KMS-11 (cell line): ENCODE measurements around the gene ARL4D.
"Not testable (repeated sequence)": the region's sequence is repeated elsewhere in the genome, so short reads cannot be mapped to it uniquely, and the experiment has no call there.

Experiments used
- H2AFZ ChIP-seq: fragments of 200-600 bp; sonication (generic); 2 replicates; pipeline ENCODE4 v1.6.1; 2016; ENCODE audit warnings: antibody characterized with exemption, mixed run types, low read depth
- H3K27ac ChIP-seq: fragments of 200-600 bp; sonication (generic); 2 replicates; pipeline ENCODE4 v1.6.1; 2016; ENCODE audit warnings: mild to moderate bottlenecking, mixed run types
- H3K27me3 ChIP-seq: fragments of 200-600 bp; sonication (generic); 2 replicates; pipeline ENCODE4 v1.6.1; 2017; ENCODE audit warnings: mild to moderate bottlenecking, low read depth, mixed run types, moderate library complexity; ENCODE audit not compliant: insufficient read depth
- H3K36me3 ChIP-seq: fragments of 200-600 bp; sonication (generic); 2 replicates; pipeline ENCODE4 v1.6.1; 2017; ENCODE audit warnings: mild to moderate bottlenecking, mixed run types; ENCODE audit not compliant: insufficient read depth
- H3K4me1 ChIP-seq: fragments of 200-600 bp; sonication (generic); 2 replicates; pipeline ENCODE4 v1.6.1; 2016; ENCODE audit warnings: mild to moderate bottlenecking, low read depth, mixed run types; ENCODE audit not compliant: poor library complexity, severe bottlenecking
- H3K4me2 ChIP-seq: fragments of 200-600 bp; sonication (generic); 2 replicates; pipeline ENCODE4 v1.7.0; 2016; ENCODE audit warnings: mild to moderate bottlenecking, mixed run types
- H3K4me3 ChIP-seq: fragments of 200-600 bp; sonication (generic); IDR thresholded peaks from 2 replicates; pipeline ENCODE4 v1.6.1; 2017; ENCODE audit warnings: low read depth, low read length, mixed read lengths; ENCODE audit not compliant: insufficient read depth
- H3K79me2 ChIP-seq: fragments of 200-600 bp; sonication (generic); 2 replicates; pipeline ENCODE4 v1.6.1; 2016; ENCODE audit warnings: low read depth, mixed run types; ENCODE audit not compliant: insufficient read depth
- H3K9ac ChIP-seq: fragments of 200-600 bp; sonication (generic); 2 replicates; pipeline ENCODE4 v1.6.1; 2016; ENCODE audit warnings: mild to moderate bottlenecking, mixed run types
- H4K20me1 ChIP-seq: fragments of 200-600 bp; sonication (generic); 2 replicates; pipeline ENCODE4 v1.6.1; 2016; ENCODE audit warnings: mild to moderate bottlenecking, mixed run types; ENCODE audit not compliant: insufficient read depth
- TF ChIP-seq, protein P1 (sequence below): fragments of 200-600 bp; sonication (generic); conservative IDR thresholded peaks from 2 replicates; pipeline ENCODE4 v1.6.1; 2017; ENCODE audit warnings: low read depth, mild to moderate bottlenecking, antibody characterized with exemption, low read length, moderate library complexity, mixed read lengths

The ARL4D gene

DNA sequence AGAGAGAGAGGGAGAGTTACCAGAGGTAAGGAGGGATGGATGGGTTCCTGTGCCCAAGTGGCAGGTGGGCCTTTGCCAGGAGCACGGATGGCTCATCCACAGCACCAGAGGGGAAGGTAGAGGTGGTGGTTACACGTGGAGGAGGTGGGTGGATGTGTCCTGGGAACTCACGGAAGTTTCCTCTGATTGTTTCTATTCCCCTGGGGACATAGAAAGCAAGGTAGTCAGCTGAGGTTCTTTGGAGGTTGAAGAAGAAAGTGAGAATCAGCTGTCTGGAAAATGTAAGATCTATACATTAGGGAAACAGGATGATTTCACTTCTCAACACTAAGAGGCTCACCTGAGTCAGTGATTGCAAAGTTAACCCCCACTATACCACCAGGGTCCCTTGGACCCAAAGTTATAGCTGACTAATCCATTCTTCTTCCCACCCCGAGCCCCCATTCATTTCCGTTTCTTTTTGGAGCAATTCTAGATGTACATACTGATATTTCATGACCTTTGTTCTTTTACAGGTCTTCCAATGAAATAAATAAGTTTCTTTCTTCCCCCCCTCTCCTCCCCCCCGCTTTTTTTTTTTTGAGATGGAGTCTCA is 27.5 kb upstream of the ARL4D start:
- no peaks in the 10 kb centered on the region for H3K79me2 ChIP-seq
- no peak overlapping the region for H3K4me3 ChIP-seq
- H3K9ac ChIP-seq = no peak overlapping the region
- H3K27me3 ChIP-seq = no peaks in the 10 kb centered on the region
- H2AFZ ChIP-seq = no peak overlapping the region
- H4K20me1 ChIP-seq = no peaks in the 10 kb centered on the region
- TF ChIP-seq, protein P1, sequence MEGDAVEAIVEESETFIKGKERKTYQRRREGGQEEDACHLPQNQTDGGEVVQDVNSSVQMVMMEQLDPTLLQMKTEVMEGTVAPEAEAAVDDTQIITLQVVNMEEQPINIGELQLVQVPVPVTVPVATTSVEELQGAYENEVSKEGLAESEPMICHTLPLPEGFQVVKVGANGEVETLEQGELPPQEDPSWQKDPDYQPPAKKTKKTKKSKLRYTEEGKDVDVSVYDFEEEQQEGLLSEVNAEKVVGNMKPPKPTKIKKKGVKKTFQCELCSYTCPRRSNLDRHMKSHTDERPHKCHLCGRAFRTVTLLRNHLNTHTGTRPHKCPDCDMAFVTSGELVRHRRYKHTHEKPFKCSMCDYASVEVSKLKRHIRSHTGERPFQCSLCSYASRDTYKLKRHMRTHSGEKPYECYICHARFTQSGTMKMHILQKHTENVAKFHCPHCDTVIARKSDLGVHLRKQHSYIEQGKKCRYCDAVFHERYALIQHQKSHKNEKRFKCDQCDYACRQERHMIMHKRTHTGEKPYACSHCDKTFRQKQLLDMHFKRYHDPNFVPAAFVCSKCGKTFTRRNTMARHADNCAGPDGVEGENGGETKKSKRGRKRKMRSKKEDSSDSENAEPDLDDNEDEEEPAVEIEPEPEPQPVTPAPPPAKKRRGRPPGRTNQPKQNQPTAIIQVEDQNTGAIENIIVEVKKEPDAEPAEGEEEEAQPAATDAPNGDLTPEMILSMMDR = no peak
- H3K27ac ChIP-seq = no peak overlapping the region
- H3K4me2 ChIP-seq = no peak overlapping the region
- H3K4me1 ChIP-seq = peaks cover 48% of the 10 kb centered on the region
- no peaks in the 10 kb centered on the region for H3K36me3 ChIP-seq

DNA sequence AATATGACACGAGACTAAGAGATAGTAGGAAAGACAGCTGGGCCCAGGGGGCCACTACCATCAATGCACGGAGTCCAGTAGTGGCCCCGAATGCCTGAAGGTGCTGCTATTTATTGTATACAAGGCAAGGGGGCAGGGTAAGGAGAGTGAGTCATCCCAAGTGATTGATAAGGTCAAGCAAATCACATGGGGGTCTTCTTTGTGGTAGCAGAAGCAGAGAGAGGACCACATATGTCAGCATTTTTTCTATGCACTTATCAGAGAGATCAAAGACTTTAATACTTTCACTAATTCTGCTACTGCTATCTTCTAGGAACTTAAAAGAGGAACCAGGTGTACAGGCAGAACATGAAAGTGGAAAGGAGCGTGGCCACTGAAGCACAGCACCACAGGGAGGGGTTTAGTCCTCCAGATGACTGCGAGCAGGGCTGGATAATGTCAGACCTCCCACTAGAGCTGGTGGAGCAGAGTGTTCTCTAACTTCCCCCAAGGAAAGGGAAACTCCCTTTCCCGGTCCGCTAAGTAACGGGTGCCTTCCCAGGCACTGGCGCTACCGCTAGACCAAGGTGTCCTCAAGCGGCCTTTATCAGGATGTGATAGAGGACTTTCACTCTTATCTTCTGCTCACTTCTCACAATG is 26.4 kb upstream of the ARL4D start:
- peak overlapping the region; percentile 10; the same call in 1 of the 2 replicates for H3K4me2 ChIP-seq
- no peaks in the 10 kb centered on the region for H3K79me2 ChIP-seq
- H3K9ac ChIP-seq = no peak overlapping the region
- H3K4me1 ChIP-seq = peaks cover 40% of the 10 kb centered on the region
- no peaks in the 10 kb centered on the region for H4K20me1 ChIP-seq
- no peaks in the 10 kb centered on the region for H3K36me3 ChIP-seq
- no peak overlapping the region for H2AFZ ChIP-seq
- no peaks in the 10 kb centered on the region for H3K27me3 ChIP-seq
- no peak overlapping the region for H3K4me3 ChIP-seq
- TF ChIP-seq, protein P1 = no peak
- H3K27ac ChIP-seq = no peak overlapping the region

DNA sequence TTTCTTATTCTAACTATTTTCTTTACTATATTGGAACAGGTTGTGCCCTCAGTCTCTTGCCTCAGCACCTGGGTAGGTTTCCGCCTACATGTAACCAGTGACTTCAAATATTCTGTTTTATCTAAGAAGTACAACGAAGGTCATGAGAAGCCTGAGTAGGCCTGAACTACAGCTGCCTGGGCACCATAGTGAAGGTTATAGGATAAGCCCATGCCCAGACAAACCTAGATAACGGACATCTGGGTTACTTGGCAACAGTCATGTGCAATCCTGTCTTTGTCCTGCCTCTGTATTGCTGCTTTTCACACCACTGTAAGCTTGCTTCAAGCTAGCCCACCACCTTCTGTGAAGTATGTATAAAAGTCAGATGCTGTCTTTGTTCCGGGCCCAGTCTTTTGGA is 25.4 kb upstream of the ARL4D start:
- Histone ChIP-seq H3K9ac (no peak overlapping the region), H2AFZ (no peak overlapping the region), H4K20me1 (no peaks in the 10 kb centered on the region), H3K79me2 (no peaks in the 10 kb centered on the region), H3K36me3 (no peaks in the 10 kb centered on the region), H3K27me3 (no peaks in the 10 kb centered on the region), H3K27ac (no peak overlapping the region), H3K4me1 (peaks cover 36% of the 10 kb centered on the region), H3K4me2 (no peak overlapping the region), H3K4me3 (no peak overlapping the region)
- TF ChIP-seq, protein P1 = no peak

DNA sequence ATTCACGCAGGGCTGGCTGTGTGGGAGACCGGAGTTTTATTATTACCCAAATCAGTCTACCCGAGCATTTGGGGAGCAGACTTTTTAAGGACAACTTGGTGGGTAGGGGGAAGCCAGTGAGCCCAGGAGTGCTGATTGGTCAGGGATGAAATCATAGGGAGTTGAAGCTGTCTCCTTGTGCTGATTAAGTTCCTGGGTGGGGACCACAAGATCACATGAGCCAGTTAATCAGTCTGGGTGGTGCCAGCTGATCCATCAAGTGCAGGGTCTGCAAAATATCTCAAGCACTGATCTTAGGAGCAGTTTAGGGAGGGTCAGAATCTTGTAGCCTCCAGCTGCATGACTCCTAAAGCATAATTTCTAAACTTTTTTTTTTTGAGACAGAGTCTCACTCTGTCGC is 22.9 kb upstream of the ARL4D start:
- not testable (repeated sequence) for H3K36me3 ChIP-seq, H3K4me3 ChIP-seq, H3K27me3 ChIP-seq, H2AFZ ChIP-seq, H3K9ac ChIP-seq, H4K20me1 ChIP-seq, H3K27ac ChIP-seq, H3K4me2 ChIP-seq, H3K79me2 ChIP-seq
- peaks cover 21% of the 10 kb centered on the region for H3K4me1 ChIP-seq
